ENCODE measurements around the gene PEX7.
"Not testable (repeated sequence)": the region's sequence is repeated elsewhere in the genome, so short reads cannot be mapped to it uniquely, and the experiment has no call there.

Gene PEX7

GRCh38 chr6:136958168-136958567 lies 135.8 kb downstream of the PEX7 start:
- DNase-seq, result no peak

GRCh38 chr6:136959471-136959891 lies 137.1 kb downstream of the PEX7 start:
- no peak for DNase-seq

- DNase-seq, result not testable (repeated sequence)
Measured at GRCh38 chr6:136959935-136960334, 137.5 kb downstream of the PEX7 start.

- DNase-seq, result no peak
Measured at GRCh38 chr6:136960781-136961180, 138.4 kb downstream of the PEX7 start.

GRCh38 chr6:136961848-136962247 lies 139.5 kb downstream of the PEX7 start:
- DNase-seq, result no peak

- DNase-seq, result no peak
Measured at GRCh38 chr6:136962661-136963060, 140.3 kb downstream of the PEX7 start.

GRCh38 chr6:136963259-136963658 lies 140.9 kb downstream of the PEX7 start:
- DNase-seq, result no peak

All from activated CD4-positive, alpha-beta T cell treated with anti-CD3 and anti-CD28 coated beads, Interleukin-2, amount 50 U/mL, for 48 hours (primary cell).